Parathyroid adenoma (tissue), 2 donors: ENCODE data around the gene SCYL3.

Experiments
- H2AFZ ChIP-seq: fragments of 300-600 bp; sonication (generic); one replicate; pipeline ENCODE4 v1.7.0; 2017; ENCODE audit warnings: antibody characterized with exemption, mild to moderate bottlenecking
- H3K27ac ChIP-seq: fragments of 300-600 bp; sonication (generic); one replicate; pipeline ENCODE4 v1.7.0; 2017
- H3K27me3 ChIP-seq: fragments of 300-600 bp; sonication (generic); one replicate; pipeline ENCODE4 v1.7.0; 2017; ENCODE audit warnings: low read length; ENCODE audit not compliant: control insufficient read depth, insufficient read depth
- H3K36me3 ChIP-seq: fragments of 300-600 bp; sonication (generic); one replicate; pipeline ENCODE4 v1.7.0; 2017; ENCODE audit warnings: low read length; ENCODE audit not compliant: control insufficient read depth, insufficient read depth
- H3K4me1 ChIP-seq: fragments of 300-600 bp; sonication (generic); one replicate; pipeline ENCODE4 v1.7.0; 2017; ENCODE audit warnings: control low read depth
- H3K4me2 ChIP-seq: fragments of 300-600 bp; sonication (generic); one replicate; pipeline ENCODE4 v1.7.0; 2017; ENCODE audit warnings: low read length
- H3K4me3 ChIP-seq: fragments of 300-600 bp; sonication (generic); one replicate; pipeline ENCODE4 v1.7.0; 2017; ENCODE audit warnings: low read depth, low read length
- H3K79me2 ChIP-seq: fragments of 300-600 bp; sonication (generic); one replicate; pipeline ENCODE4 v1.7.0; 2017; ENCODE audit warnings: control low read depth
- H3K9ac ChIP-seq: fragments of 300-600 bp; sonication (generic); one replicate; pipeline ENCODE4 v1.7.0; 2017; ENCODE audit warnings: mild to moderate bottlenecking
- H3K9me3 ChIP-seq: fragments of 300-600 bp; sonication (generic); one replicate; pipeline ENCODE4 v1.7.0; 2017; ENCODE audit warnings: low read length; ENCODE audit not compliant: control insufficient read depth
- CTCF ChIP-seq: fragments of 300-600 bp; sonication (generic); IDR thresholded peaks from one replicate; pipeline ENCODE4 v1.7.0; 2017; ENCODE audit warnings: antibody characterized with exemption, mild to moderate bottlenecking
- donor health status: primary hyperparathyroidism.

Gene SCYL3

GRCh38 chr1:169890761-169891538 is 2.7 kb downstream of the SCYL3 start:
- H3K4me3 ChIP-seq: peak overlapping the region; percentile 20
- H3K36me3 ChIP-seq: no peaks in the 10 kb centered on the region
- H3K9me3 ChIP-seq: no peaks in the 10 kb centered on the region
- peaks cover 5% of the 10 kb centered on the region for H3K4me1 ChIP-seq
- no peak overlapping the region for H2AFZ ChIP-seq
- H3K79me2 ChIP-seq: peaks cover 9% of the 10 kb centered on the region
- H3K27me3 ChIP-seq: no peaks in the 10 kb centered on the region
- TF ChIP-seq CTCF: no peak
- H3K4me2 ChIP-seq: peak overlapping the region; percentile 93
- H3K9ac ChIP-seq: no peak overlapping the region
- peak overlapping the region; percentile 100 for H3K27ac ChIP-seq

GRCh38 chr1:169889871-169890270 is 3.8 kb downstream of the SCYL3 start:
- Histone ChIP-seq H3K9me3 (no peaks in the 10 kb centered on the region), H3K4me2 (no peak overlapping the region), H3K27me3 (no peaks in the 10 kb centered on the region), H3K9ac (no peak overlapping the region), H3K79me2 (peaks cover 9% of the 10 kb centered on the region), H3K36me3 (no peaks in the 10 kb centered on the region), H3K4me3 (no peak overlapping the region), H3K27ac (no peak overlapping the region), H2AFZ (no peak overlapping the region), H3K4me1 (peaks cover 5% of the 10 kb centered on the region)
- no peak for TF ChIP-seq CTCF

GRCh38 chr1:169886931-169887330 is 6.8 kb downstream of the SCYL3 start:
- Histone ChIP-seq H2AFZ (no peak overlapping the region), H3K36me3 (no peaks in the 10 kb centered on the region), H3K4me2 (no peak overlapping the region), H3K27ac (no peak overlapping the region), H3K9me3 (no peaks in the 10 kb centered on the region), H3K4me1 (peaks cover 5% of the 10 kb centered on the region), H3K27me3 (no peaks in the 10 kb centered on the region), H3K79me2 (peaks cover 21% of the 10 kb centered on the region), H3K9ac (no peak overlapping the region), H3K4me3 (no peak overlapping the region)
- no peak for TF ChIP-seq CTCF

- Histone ChIP-seq H2AFZ (no peak overlapping the region), H3K79me2 (peaks cover 23% of the 10 kb centered on the region), H3K9me3 (no peaks in the 10 kb centered on the region), H3K4me1 (peaks cover 5% of the 10 kb centered on the region), H3K36me3 (no peaks in the 10 kb centered on the region), H3K4me3 (no peak overlapping the region), H3K9ac (no peak overlapping the region), H3K4me2 (no peak overlapping the region), H3K27me3 (no peaks in the 10 kb centered on the region), H3K27ac (no peak overlapping the region)
- TF ChIP-seq CTCF: no peak
These were observed 7.3 kb downstream of the SCYL3 start for GRCh38 chr1:169886422-169886821.

GRCh38 chr1:169885207-169885606 is 8.5 kb downstream of the SCYL3 start:
- Histone ChIP-seq H3K4me3 (no peak overlapping the region), H3K27ac (no peak overlapping the region), H2AFZ (no peak overlapping the region), H3K79me2 (peaks cover 21% of the 10 kb centered on the region), H3K9ac (no peak overlapping the region), H3K9me3 (no peaks in the 10 kb centered on the region), H3K4me2 (no peak overlapping the region), H3K27me3 (no peaks in the 10 kb centered on the region), H3K36me3 (no peaks in the 10 kb centered on the region), H3K4me1 (no peaks in the 10 kb centered on the region)
- no peak for TF ChIP-seq CTCF
